Rectal smooth muscle tissue (tissue), 1 donor: ENCODE results near the gene NAPB.

Experiments used
- H3K27ac ChIP-seq: one replicate; pipeline ENCODE4 v1.7.0; 2013; ENCODE audit warnings: low read depth, low read length, inconsistent platforms
- H3K27me3 ChIP-seq: one replicate; pipeline ENCODE4 v1.7.0; 2013; ENCODE audit warnings: low read length; ENCODE audit not compliant: control insufficient read depth, insufficient read depth
- H3K36me3 ChIP-seq: one replicate; pipeline ENCODE4 v1.7.0; 2013; ENCODE audit warnings: low read length; ENCODE audit not compliant: control insufficient read depth, insufficient read depth
- H3K4me1 ChIP-seq: one replicate; pipeline ENCODE4 v1.7.0; 2013; ENCODE audit warnings: low read length; ENCODE audit not compliant: control insufficient read depth, insufficient read depth
- H3K4me3 ChIP-seq: one replicate; pipeline ENCODE4 v1.7.0; 2013; ENCODE audit warnings: low read length
- H3K9ac ChIP-seq: one replicate; pipeline ENCODE4 v1.7.0; 2013; ENCODE audit warnings: low read length

NAPB gene

GRCh38 chr20:23393996-23394775 is 27.1 kb downstream of the NAPB start:
- no peak overlapping the region for H3K9ac ChIP-seq
- no peaks in the 10 kb centered on the region for H3K4me1 ChIP-seq
- H3K36me3 ChIP-seq = peaks cover 18% of the 10 kb centered on the region
- H3K27me3 ChIP-seq = no peaks in the 10 kb centered on the region
- H3K4me3 ChIP-seq = no peak overlapping the region
- no peak overlapping the region for H3K27ac ChIP-seq

GRCh38 chr20:23391707-23392310 is 29.5 kb downstream of the NAPB start:
- Histone ChIP-seq H3K4me1 (no peaks in the 10 kb centered on the region), H3K9ac (no peak overlapping the region), H3K4me3 (no peak overlapping the region), H3K36me3 (peaks cover 16% of the 10 kb centered on the region), H3K27ac (no peak overlapping the region), H3K27me3 (no peaks in the 10 kb centered on the region)

- peaks cover 15% of the 10 kb centered on the region for H3K36me3 ChIP-seq
- no peaks in the 10 kb centered on the region for H3K4me1 ChIP-seq
- no peaks in the 10 kb centered on the region for H3K27me3 ChIP-seq
- H3K4me3 ChIP-seq = no peak overlapping the region
- no peak overlapping the region for H3K9ac ChIP-seq
- H3K27ac ChIP-seq = no peak overlapping the region
Observed at GRCh38 chr20:23390091-23390774, 31.1 kb downstream of the NAPB start.

- no peaks in the 10 kb centered on the region for H3K4me1 ChIP-seq
- H3K27me3 ChIP-seq = no peaks in the 10 kb centered on the region
- H3K27ac ChIP-seq = no peak overlapping the region
- H3K9ac ChIP-seq = no peak overlapping the region
- H3K4me3 ChIP-seq = no peak overlapping the region
- peaks cover 2% of the 10 kb centered on the region for H3K36me3 ChIP-seq
Observed at GRCh38 chr20:23387118-23387443, 34.2 kb downstream of the NAPB start.

- Histone ChIP-seq H3K27me3 (no peaks in the 10 kb centered on the region), H3K4me1 (no peaks in the 10 kb centered on the region), H3K27ac (no peak overlapping the region), H3K36me3 (no peaks in the 10 kb centered on the region), H3K4me3 (no peak overlapping the region), H3K9ac (no peak overlapping the region)
Observed at GRCh38 chr20:23386304-23387117, 34.8 kb downstream of the NAPB start.

GRCh38 chr20:23381876-23382275 is 39.4 kb downstream of the NAPB start:
- Histone ChIP-seq H3K27ac (no peak overlapping the region), H3K4me3 (no peak overlapping the region), H3K9ac (no peak overlapping the region)

GRCh38 chr20:23379772-23380171 is 41.5 kb downstream of the NAPB start:
- H3K9ac ChIP-seq = no peak overlapping the region
- no peaks in the 10 kb centered on the region for H3K36me3 ChIP-seq
- no peak overlapping the region for H3K4me3 ChIP-seq
- H3K27ac ChIP-seq = no peak overlapping the region
- no peaks in the 10 kb centered on the region for H3K27me3 ChIP-seq
- no peaks in the 10 kb centered on the region for H3K4me1 ChIP-seq

More at GRCh38 chr20:23381876-23382275, 39.4 kb downstream of the NAPB start:
- H3K4me1 ChIP-seq = no peaks in the 10 kb centered on the region
- no peaks in the 10 kb centered on the region for H3K27me3 ChIP-seq
- H3K36me3 ChIP-seq = no peaks in the 10 kb centered on the region

- Histone ChIP-seq H3K4me3 (no peak overlapping the region), H3K27me3 (no peaks in the 10 kb centered on the region), H3K36me3 (peaks cover 9% of the 10 kb centered on the region), H3K4me1 (no peaks in the 10 kb centered on the region), H3K9ac (no peak overlapping the region), H3K27ac (no peak overlapping the region)
Observed at GRCh38 chr20:23375827-23376226, 45.5 kb downstream of the NAPB start.

- no peaks in the 10 kb centered on the region for H3K27me3 ChIP-seq
- H3K36me3 ChIP-seq = peaks cover 19% of the 10 kb centered on the region
- H3K4me1 ChIP-seq = no peaks in the 10 kb centered on the region
- H3K9ac ChIP-seq = no peak overlapping the region
- no peak overlapping the region for H3K27ac ChIP-seq
- no peak overlapping the region for H3K4me3 ChIP-seq
Observed at GRCh38 chr20:23374441-23374840, 46.8 kb downstream of the NAPB start.

GRCh38 chr20:23371496-23371895 is 49.8 kb downstream of the NAPB start:
- no peak overlapping the region for H3K4me3 ChIP-seq
- H3K4me1 ChIP-seq = peaks cover 3% of the 10 kb centered on the region
- no peak overlapping the region for H3K9ac ChIP-seq
- H3K27me3 ChIP-seq = no peaks in the 10 kb centered on the region
- H3K36me3 ChIP-seq = peaks cover 20% of the 10 kb centered on the region
- H3K27ac ChIP-seq = no peak overlapping the region

GRCh38 chr20:23370873-23371272 is 50.4 kb downstream of the NAPB start:
- Histone ChIP-seq H3K9ac (no peak overlapping the region), H3K36me3 (peaks cover 22% of the 10 kb centered on the region), H3K27me3 (no peaks in the 10 kb centered on the region), H3K4me3 (no peak overlapping the region), H3K27ac (no peak overlapping the region), H3K4me1 (peaks cover 3% of the 10 kb centered on the region)

GRCh38 chr20:23370274-23370673 is 51.0 kb downstream of the NAPB start:
- Histone ChIP-seq H3K4me3 (no peak overlapping the region), H3K27me3 (no peaks in the 10 kb centered on the region), H3K4me1 (peaks cover 3% of the 10 kb centered on the region), H3K9ac (no peak overlapping the region), H3K27ac (no peak overlapping the region), H3K36me3 (peaks cover 25% of the 10 kb centered on the region)
